PC-9 (cell line): Measurements from ENCODE around the gene CECR2. TPM values are rescaled to one million over a fixed set of nuclear protein-coding genes. Genes with fewer than 3 reads are reported as not detected.

ENCODE experiments used
- BruUV-seq: library from RNA; stranded (reverse); fragments of 400-500 nt; replicated peaks from 2 replicates; lab custom pipeline; 2021; lab: Mats Ljungman, UMichigan
- CTCF ChIA-PET: fragments of 300-600 bp; sonication (Branson Sonifier 250); formaldehyde crosslinking; loops from one replicate; lab custom pipeline; 2022; ENCODE audit warnings: antibody characterized with exemption; lab: Charles Lee
- POLR2A ChIA-PET: fragments of 300-600 bp; sonication (Branson Sonifier 250); formaldehyde crosslinking; loops from one replicate; lab custom pipeline; 2022; ENCODE audit warnings: antibody characterized with exemption; ENCODE audit not compliant: unreplicated experiment; lab: Charles Lee
- DNase-seq, 2 experiments: peaks; one replicate each; pipeline versions ENCODE4 v3.0.0 to v3.0.0-alpha.2; 2015 to 2022; ENCODE audit warnings: mixed read lengths in 1 of 2
- H2AFZ ChIP-seq: fragments of 200-600 bp; sonication (generic); 2 replicates; pipeline ENCODE4 v1.8.1; 2017; ENCODE audit warnings: antibody characterized with exemption
- H3F3A ChIP-seq: fragments of 200-600 bp; sonication (generic); 2 replicates; pipeline ENCODE4 v1.8.1; 2017; ENCODE audit warnings: antibody characterized with exemption, mild to moderate bottlenecking, low read depth; ENCODE audit not compliant: insufficient read depth
- H3K27ac ChIP-seq: fragments of 200-600 bp; sonication (generic); 2 replicates; pipeline ENCODE4 v1.6.1; 2016; ENCODE audit warnings: mixed run types
- H3K27me3 ChIP-seq: fragments of 200-600 bp; sonication (generic); 2 replicates; pipeline ENCODE4 v1.6.1; 2016; ENCODE audit warnings: low read depth, mixed run types; ENCODE audit not compliant: insufficient read depth
- H3K36me3 ChIP-seq: fragments of 200-600 bp; sonication (generic); 2 replicates; pipeline ENCODE4 v1.6.1; 2016; ENCODE audit warnings: low read depth, mixed run types
- H3K4me1 ChIP-seq: fragments of 200-600 bp; sonication (generic); replicated peaks from 2 replicates; pipeline ENCODE4 v1.6.1; 2016; ENCODE audit warnings: mixed run types; ENCODE audit not compliant: insufficient read depth
- H3K4me2 ChIP-seq: fragments of 200-600 bp; sonication (generic); 2 replicates; pipeline ENCODE4 v1.6.1; 2017; ENCODE audit warnings: mixed run types
- H3K4me3 ChIP-seq: fragments of 200-600 bp; sonication (generic); 2 replicates; pipeline ENCODE4 v1.6.1; 2016; ENCODE audit warnings: mixed run types
- H3K79me2 ChIP-seq: fragments of 200-600 bp; sonication (generic); 2 replicates; pipeline ENCODE4 v1.6.1; 2017; ENCODE audit warnings: low read depth, mixed run types
- H3K9me2 ChIP-seq: fragments of 200-600 bp; sonication (generic); 2 replicates; pipeline ENCODE4 v1.8.1; 2017; ENCODE audit warnings: mild to moderate bottlenecking; ENCODE audit not compliant: insufficient read depth
- H3K9me3 ChIP-seq: fragments of 200-600 bp; sonication (generic); 2 replicates; pipeline ENCODE4 v1.8.1; 2016; ENCODE audit warnings: low read depth; ENCODE audit not compliant: insufficient read depth
- H4K20me1 ChIP-seq: fragments of 200-600 bp; sonication (generic); 2 replicates; pipeline ENCODE4 v1.8.1; 2017; ENCODE audit not compliant: insufficient read depth
- CTCF ChIP-seq: fragments of 200-600 bp; sonication (generic); conservative IDR thresholded peaks from 2 replicates; pipeline ENCODE4 v1.6.1; 2017; ENCODE audit warnings: mixed run types, antibody characterized with exemption, mild to moderate bottlenecking, moderate library complexity
- EZH2 ChIP-seq: fragments of 200-600 bp; sonication (generic); IDR thresholded peaks from 2 replicates; pipeline ENCODE4 v1.8.0; 2017; ENCODE audit warnings: antibody characterized with exemption, low read depth
- intact Hi-C: fragments of 100-400 bp; cut with micrococcal nuclease; formaldehyde crosslinking; loops from one replicate; pipeline ENCODE4 v1.10.0; 2022; ENCODE audit not compliant: unreplicated experiment
- total RNA-seq: library from RNA; stranded (reverse); gene quantifications from 2 replicates; pipeline ENCODE4 v1.2.3, GENCODE V29; 2021

CECR2 gene
- total RNA-seq, 1 experiment from 2014 or later = not detected

DNA sequence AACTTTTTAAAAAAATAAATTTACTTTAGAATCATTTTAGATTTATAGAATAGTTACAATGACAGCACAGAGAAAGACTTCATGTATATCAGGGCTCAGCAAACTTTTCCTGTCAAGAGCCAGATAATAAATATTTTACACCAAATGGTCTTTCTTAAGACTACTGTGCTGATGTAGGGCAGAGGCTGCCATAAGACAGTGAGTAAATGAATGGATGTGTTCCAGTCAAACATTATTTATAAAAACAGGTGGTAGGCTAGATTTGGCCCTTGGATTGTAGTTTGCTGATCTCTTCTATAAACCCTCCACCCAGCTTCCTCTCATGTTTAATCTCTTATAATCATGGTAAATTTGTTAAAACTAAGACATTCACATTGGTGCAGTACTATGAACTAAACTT is 33.0 kb downstream of the CECR2 start:
- peaks cover 34% of the 10 kb centered on the region for H3K27me3 ChIP-seq
- H3K4me3 ChIP-seq = no peak overlapping the region
- H3K27ac ChIP-seq = no peak overlapping the region
- no peak for DNase-seq
- no peaks in the 10 kb centered on the region for H3K4me1 ChIP-seq
- ChIA-PET CTCF (no interaction called here), POLR2A (no interaction called here)
- no peak overlapping the region for H2AFZ ChIP-seq
- no peaks in the 10 kb centered on the region for H3K9me2 ChIP-seq
- BruUV-seq = no TSS peak
- TF ChIP-seq EZH2 (no peak), CTCF (no peak)
- H3K9me3 ChIP-seq = no peaks in the 10 kb centered on the region
- no peaks in the 10 kb centered on the region for H3F3A ChIP-seq
- no peak overlapping the region for H3K4me2 ChIP-seq
- no peaks in the 10 kb centered on the region for H3K79me2 ChIP-seq
- intact Hi-C loops = no loop called here
- no peaks in the 10 kb centered on the region for H3K36me3 ChIP-seq
- H4K20me1 ChIP-seq = no peaks in the 10 kb centered on the region

DNA sequence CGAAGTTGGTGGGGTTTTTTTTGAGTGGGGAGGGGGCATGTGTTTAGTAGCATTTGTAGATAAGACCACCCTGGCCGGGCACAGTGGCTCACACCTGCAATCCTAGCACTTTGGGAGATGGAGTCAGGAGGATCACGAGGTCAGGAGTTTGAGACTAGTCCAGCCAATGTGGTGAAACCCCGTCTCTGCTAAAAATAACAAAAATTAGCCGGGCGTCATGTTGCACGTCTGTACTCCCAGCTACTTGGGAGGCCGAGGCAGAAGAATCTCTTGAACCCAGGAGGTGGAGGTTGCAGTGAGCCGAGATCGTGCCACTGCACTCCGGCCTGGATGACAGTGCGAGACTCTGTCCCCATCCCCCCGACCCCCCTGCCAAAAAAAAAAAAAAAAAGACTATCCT is 34.6 kb downstream of the CECR2 start:
- no peak overlapping the region for H3K27ac ChIP-seq
- no peaks in the 10 kb centered on the region for H3K9me3 ChIP-seq
- H3K36me3 ChIP-seq = no peaks in the 10 kb centered on the region
- CTCF ChIA-PET = no interaction called here
- H3K4me2 ChIP-seq = no peak overlapping the region
- TF ChIP-seq EZH2 (no peak), CTCF (no peak)
- H3K27me3 ChIP-seq = peaks cover 29% of the 10 kb centered on the region
- no peaks in the 10 kb centered on the region for H3K9me2 ChIP-seq
- no peaks in the 10 kb centered on the region for H3F3A ChIP-seq
- no peaks in the 10 kb centered on the region for H3K4me1 ChIP-seq
- H4K20me1 ChIP-seq = no peaks in the 10 kb centered on the region
- H2AFZ ChIP-seq = no peak overlapping the region
- BruUV-seq = no TSS peak
- no peaks in the 10 kb centered on the region for H3K79me2 ChIP-seq
- DNase-seq = no peak
- intact Hi-C loops = no loop called here
- no peak overlapping the region for H3K4me3 ChIP-seq
- POLR2A ChIA-PET = no interaction called here

GRCh38 chr22:17407643-17408042 is 38.4 kb downstream of the CECR2 start:
- no peak overlapping the region for H3K4me3 ChIP-seq
- peaks cover 46% of the 10 kb centered on the region for H3K27me3 ChIP-seq
- POLR2A ChIA-PET = no interaction called here
- CTCF ChIA-PET = no interaction called here
- no peaks in the 10 kb centered on the region for H3K36me3 ChIP-seq
- no peaks in the 10 kb centered on the region for H3K4me1 ChIP-seq
- no peak overlapping the region for H2AFZ ChIP-seq
- intact Hi-C loops = no loop called here
- no peak for DNase-seq
- no peaks in the 10 kb centered on the region for H3K9me2 ChIP-seq
- H3K4me2 ChIP-seq = no peak overlapping the region
- BruUV-seq = no TSS peak
- no peaks in the 10 kb centered on the region for H3K9me3 ChIP-seq
- H3K79me2 ChIP-seq = no peaks in the 10 kb centered on the region
- no peaks in the 10 kb centered on the region for H3F3A ChIP-seq
- H4K20me1 ChIP-seq = no peaks in the 10 kb centered on the region
- TF ChIP-seq CTCF (no peak), EZH2 (no peak)
- no peak overlapping the region for H3K27ac ChIP-seq
